ENCODE measurements around the gene ANKRD37.
"Not testable (repeated sequence)": the region's sequence is repeated elsewhere in the genome, so short reads cannot be mapped to it uniquely, and the experiment has no call there.

ANKRD37 gene

GRCh38 chr4:185358514-185358913, 38.1 kb upstream of the ANKRD37 start:
- H3K27ac ChIP-seq = no peak overlapping the region
- TF ChIP-seq CTCF (conservative IDR thresholded peaks at IDR 0.05) (no peak), ZFX (IDR thresholded peaks at IDR 0.05) (no peak)

DNA sequence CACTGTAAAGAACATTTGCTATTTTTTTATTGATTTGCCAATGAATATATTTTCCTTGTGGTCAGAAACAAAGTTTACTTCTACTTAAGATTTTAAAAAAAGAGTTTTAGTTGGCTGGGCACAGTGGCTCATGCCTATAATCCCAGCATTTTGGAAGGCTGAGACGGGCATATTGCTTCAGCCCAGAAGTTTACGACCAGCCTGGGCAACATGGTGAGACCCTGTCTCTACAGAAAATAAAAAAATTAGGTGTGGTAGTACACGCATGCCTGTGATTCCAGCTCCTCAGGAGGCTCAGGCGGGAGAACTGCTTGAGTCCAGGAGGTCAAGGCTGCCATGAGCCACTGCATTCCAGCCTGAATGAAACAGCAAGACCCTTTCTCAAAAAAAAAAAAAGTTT, 37.7 kb upstream of the ANKRD37 start:
- H3K27ac ChIP-seq = no peak overlapping the region
- TF ChIP-seq ZFX (IDR thresholded peaks at IDR 0.05) (no peak), CTCF (conservative IDR thresholded peaks at IDR 0.05) (no peak)

DNA sequence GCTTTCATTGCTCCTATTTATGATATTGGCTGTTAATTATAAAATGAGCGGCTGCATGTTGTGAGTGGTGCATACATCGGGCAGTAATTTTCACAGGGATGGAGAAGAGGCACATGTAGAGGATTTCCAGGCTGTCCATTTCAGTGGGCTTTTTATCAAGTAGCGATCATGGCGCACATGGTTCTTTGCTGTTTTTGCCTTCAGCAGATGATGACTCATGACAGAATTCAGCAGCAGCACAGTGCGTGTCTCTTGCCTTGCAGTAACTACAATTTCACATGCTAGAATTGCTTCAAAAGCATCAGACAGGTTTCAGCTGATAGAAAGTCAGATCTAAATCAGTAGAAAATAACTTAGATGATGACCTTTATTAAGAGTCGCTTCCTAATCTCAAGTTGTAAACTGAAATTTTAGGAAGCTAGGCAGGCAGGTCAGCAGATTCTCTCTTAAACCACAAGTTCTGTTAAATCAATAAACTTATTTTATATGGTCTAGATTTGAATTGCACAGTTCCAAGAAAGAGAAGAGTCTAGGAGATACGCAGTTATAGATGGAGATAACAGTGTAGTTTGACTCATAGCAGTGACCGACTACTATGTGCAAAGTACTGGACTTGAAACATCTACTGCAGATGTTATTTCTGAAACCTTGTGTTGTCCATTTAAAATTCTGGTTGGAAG, 36.7 kb upstream of the ANKRD37 start:
- no peak overlapping the region for H3K27ac ChIP-seq
- no peak for TF ChIP-seq ZFX (IDR thresholded peaks at IDR 0.05)
- TF ChIP-seq CTCF (conservative IDR thresholded peaks at IDR 0.05) = no peak

DNA sequence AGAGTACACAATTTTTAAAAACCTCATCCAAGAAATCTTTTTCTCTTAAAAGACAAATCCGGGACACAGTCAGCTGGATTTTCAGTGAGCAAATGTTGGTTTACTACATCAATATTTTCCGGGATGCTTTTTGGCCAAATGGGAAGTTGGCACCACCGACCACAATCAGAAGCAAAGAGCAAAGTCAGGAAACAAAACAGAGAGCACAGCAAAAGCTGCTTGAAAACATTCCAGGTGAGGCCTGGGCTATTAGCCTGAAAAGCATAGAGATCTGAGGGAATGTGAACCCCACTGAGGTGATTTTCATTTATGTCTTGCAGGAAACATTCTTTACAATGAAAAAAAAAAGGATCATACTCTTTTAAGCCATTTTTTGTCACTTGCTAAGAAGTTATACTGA, 34.8 kb upstream of the ANKRD37 start:
- no peak overlapping the region for H3K27ac ChIP-seq
- TF ChIP-seq CTCF (conservative IDR thresholded peaks at IDR 0.05) (no peak), ZFX (IDR thresholded peaks at IDR 0.05) (no peak)

DNA sequence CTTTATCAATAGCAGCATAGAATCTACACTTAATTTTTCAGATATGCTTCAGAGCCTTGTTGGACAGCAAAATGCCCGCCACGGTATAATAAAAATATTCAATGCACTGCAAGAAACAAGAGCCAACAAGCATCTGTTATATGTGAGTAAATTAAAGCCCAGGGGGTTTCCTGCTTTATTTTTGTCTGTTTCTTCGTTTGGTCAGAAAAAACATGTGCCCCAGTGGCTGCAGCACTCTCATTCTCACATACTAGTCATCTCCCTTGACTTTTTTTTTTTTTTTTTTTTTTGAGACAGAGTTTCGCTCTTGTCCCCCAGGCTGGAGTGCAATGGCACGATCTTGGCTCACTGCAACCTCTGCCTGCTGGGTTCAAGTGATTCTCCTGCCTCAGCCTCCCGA, 34.1 kb upstream of the ANKRD37 start:
- not testable (repeated sequence) for H3K27ac ChIP-seq

GRCh38 chr4:185363251-185363650, 33.4 kb upstream of the ANKRD37 start:
- no peak overlapping the region for H3K27ac ChIP-seq
- TF ChIP-seq ZFX (IDR thresholded peaks at IDR 0.05) (no peak), CTCF (conservative IDR thresholded peaks at IDR 0.05) (no peak)

- TF ChIP-seq CTCF (conservative IDR thresholded peaks at IDR 0.05) (no peak), ZFX (IDR thresholded peaks at IDR 0.05) (no peak)
These were observed 31.8 kb upstream of the ANKRD37 start for GRCh38 chr4:185364886-185365285.

GRCh38 chr4:185369731-185370130, 26.9 kb upstream of the ANKRD37 start:
- TF ChIP-seq CTCF (conservative IDR thresholded peaks at IDR 0.05) (no peak), ZFX (IDR thresholded peaks at IDR 0.05) (no peak)

More at GRCh38 chr4:185364886-185365285, 31.8 kb upstream of the ANKRD37 start:
- H3K27ac ChIP-seq = no peak overlapping the region

More at GRCh38 chr4:185369731-185370130, 26.9 kb upstream of the ANKRD37 start:
- no peak overlapping the region for H3K27ac ChIP-seq
